H1 (cell line): ENCODE measurements around the gene GNB1. TPM values are rescaled to one million over a fixed set of nuclear protein-coding genes. Genes with fewer than 3 reads are reported as not detected.

Experiments
- BACH1 ChIP-seq: IDR thresholded peaks from 2 replicates; pipeline ENCODE4 v1.6.1; 2012; ENCODE audit warnings: low read length, improper control_type of control experiment
- CHD1 ChIP-seq: IDR thresholded peaks from 2 replicates; pipeline ENCODE4 v1.6.1; 2012; ENCODE audit warnings: low read depth, low read length, improper control_type of control experiment
- CREB1 ChIP-seq: IDR thresholded peaks from 2 replicates; pipeline ENCODE4 v1.6.1; 2012; ENCODE audit warnings: inconsistent platforms
- EGR1 ChIP-seq: IDR thresholded peaks from 2 replicates; pipeline ENCODE4 v1.6.1; 2011; ENCODE audit warnings: low read depth, low read length, borderline replicate concordance
- polyA plus RNA-seq, 7 experiments: library from polyadenylated mRNA; depleted of rRNA in 3 of 7; stranded (reverse) in 5 of 7; unstranded in 2 of 7; fragments of >200 nt in 5 of 7; fragments of 200-250 nt in 2 of 7; gene quantifications; 1 replicate in 5 of 7; 2 replicates in 1 of 7; 4 replicates in 1 of 7; pipeline versions ENCODE4 v1.2.1 to v1.2.3, GENCODE V29; 2011 to 2013; ENCODE audit warnings: missing spikeins in 2 of 7, mixed read lengths in 2 of 7
- total RNA-seq: library from RNA; stranded (reverse); fragmentation: NEBNext Ultra II Directional; extraction: Animal tissue kit (Norgen Biotek cat#: 25700); gene quantifications from 2 replicates; pipeline ENCODE4 v1.2.1, GENCODE V29; 2021
- TF ChIP-seq, protein P1 (sequence below): fragments of 300-600 bp; sonication (generic); IDR thresholded peaks from 2 replicates; pipeline ENCODE4 v1.7.1; 2012; ENCODE audit warnings: low read length, moderate library complexity, mild to moderate bottlenecking, inconsistent platforms; ENCODE audit not compliant: insufficient replicate concordance

GNB1 gene
- total and polyA plus RNA-seq, 2 of the 8 experiments (the other 6 are each of a cell fraction or from before 2014, with no cell fraction given): 343 to 382 TPM

DNA sequence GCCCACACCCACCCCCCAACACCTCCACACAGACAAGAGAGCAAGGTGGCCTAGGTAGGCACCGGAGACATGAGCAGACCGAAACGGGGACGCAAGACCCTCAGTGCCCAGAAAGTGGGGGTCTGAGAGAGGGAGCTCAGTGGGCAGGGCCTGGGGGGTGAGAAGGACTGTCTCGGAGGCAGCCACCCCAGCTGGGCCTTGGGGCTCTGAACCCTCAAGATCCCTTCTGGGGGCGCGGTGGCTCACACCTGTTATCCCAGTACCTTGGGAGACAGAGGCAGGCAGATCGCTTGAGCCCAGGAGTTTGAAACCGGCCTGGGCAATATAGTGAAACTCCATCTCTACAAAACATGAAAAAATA is 9.1 kb upstream of the GNB1 start (continued):
- TF ChIP-seq, protein P1, sequence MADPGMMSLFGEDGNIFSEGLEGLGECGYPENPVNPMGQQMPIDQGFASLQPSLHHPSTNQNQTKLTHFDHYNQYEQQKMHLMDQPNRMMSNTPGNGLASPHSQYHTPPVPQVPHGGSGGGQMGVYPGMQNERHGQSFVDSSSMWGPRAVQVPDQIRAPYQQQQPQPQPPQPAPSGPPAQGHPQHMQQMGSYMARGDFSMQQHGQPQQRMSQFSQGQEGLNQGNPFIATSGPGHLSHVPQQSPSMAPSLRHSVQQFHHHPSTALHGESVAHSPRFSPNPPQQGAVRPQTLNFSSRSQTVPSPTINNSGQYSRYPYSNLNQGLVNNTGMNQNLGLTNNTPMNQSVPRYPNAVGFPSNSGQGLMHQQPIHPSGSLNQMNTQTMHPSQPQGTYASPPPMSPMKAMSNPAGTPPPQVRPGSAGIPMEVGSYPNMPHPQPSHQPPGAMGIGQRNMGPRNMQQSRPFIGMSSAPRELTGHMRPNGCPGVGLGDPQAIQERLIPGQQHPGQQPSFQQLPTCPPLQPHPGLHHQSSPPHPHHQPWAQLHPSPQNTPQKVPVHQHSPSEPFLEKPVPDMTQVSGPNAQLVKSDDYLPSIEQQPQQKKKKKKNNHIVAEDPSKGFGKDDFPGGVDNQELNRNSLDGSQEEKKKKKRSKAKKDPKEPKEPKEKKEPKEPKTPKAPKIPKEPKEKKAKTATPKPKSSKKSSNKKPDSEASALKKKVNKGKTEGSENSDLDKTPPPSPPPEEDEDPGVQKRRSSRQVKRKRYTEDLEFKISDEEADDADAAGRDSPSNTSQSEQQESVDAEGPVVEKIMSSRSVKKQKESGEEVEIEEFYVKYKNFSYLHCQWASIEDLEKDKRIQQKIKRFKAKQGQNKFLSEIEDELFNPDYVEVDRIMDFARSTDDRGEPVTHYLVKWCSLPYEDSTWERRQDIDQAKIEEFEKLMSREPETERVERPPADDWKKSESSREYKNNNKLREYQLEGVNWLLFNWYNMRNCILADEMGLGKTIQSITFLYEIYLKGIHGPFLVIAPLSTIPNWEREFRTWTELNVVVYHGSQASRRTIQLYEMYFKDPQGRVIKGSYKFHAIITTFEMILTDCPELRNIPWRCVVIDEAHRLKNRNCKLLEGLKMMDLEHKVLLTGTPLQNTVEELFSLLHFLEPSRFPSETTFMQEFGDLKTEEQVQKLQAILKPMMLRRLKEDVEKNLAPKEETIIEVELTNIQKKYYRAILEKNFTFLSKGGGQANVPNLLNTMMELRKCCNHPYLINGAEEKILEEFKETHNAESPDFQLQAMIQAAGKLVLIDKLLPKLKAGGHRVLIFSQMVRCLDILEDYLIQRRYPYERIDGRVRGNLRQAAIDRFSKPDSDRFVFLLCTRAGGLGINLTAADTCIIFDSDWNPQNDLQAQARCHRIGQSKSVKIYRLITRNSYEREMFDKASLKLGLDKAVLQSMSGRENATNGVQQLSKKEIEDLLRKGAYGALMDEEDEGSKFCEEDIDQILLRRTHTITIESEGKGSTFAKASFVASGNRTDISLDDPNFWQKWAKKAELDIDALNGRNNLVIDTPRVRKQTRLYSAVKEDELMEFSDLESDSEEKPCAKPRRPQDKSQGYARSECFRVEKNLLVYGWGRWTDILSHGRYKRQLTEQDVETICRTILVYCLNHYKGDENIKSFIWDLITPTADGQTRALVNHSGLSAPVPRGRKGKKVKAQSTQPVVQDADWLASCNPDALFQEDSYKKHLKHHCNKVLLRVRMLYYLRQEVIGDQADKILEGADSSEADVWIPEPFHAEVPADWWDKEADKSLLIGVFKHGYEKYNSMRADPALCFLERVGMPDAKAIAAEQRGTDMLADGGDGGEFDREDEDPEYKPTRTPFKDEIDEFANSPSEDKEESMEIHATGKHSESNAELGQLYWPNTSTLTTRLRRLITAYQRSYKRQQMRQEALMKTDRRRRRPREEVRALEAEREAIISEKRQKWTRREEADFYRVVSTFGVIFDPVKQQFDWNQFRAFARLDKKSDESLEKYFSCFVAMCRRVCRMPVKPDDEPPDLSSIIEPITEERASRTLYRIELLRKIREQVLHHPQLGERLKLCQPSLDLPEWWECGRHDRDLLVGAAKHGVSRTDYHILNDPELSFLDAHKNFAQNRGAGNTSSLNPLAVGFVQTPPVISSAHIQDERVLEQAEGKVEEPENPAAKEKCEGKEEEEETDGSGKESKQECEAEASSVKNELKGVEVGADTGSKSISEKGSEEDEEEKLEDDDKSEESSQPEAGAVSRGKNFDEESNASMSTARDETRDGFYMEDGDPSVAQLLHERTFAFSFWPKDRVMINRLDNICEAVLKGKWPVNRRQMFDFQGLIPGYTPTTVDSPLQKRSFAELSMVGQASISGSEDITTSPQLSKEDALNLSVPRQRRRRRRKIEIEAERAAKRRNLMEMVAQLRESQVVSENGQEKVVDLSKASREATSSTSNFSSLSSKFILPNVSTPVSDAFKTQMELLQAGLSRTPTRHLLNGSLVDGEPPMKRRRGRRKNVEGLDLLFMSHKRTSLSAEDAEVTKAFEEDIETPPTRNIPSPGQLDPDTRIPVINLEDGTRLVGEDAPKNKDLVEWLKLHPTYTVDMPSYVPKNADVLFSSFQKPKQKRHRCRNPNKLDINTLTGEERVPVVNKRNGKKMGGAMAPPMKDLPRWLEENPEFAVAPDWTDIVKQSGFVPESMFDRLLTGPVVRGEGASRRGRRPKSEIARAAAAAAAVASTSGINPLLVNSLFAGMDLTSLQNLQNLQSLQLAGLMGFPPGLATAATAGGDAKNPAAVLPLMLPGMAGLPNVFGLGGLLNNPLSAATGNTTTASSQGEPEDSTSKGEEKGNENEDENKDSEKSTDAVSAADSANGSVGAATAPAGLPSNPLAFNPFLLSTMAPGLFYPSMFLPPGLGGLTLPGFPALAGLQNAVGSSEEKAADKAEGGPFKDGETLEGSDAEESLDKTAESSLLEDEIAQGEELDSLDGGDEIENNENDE: no peak
- TF ChIP-seq EGR1 (no peak), BACH1 (no peak), CHD1 (no peak), CREB1 (no peak)
